Measurements from ENCODE around the gene FEM1B.

The FEM1B gene

GRCh38 chr15:68298336-68298735 is 20.8 kb downstream of the FEM1B start:
- Mint-ChIP-seq H3K4me1 (peaks cover 6% of the 10 kb centered on the region), H3K4me3 (no peak overlapping the region), H3K27me3 (ENCODE audit: low read depth) (no peaks in the 10 kb centered on the region), H3K9me3 (no peaks in the 10 kb centered on the region), H3K36me3 (ENCODE audit: low read depth) (peaks cover 38% of the 10 kb centered on the region), H3K27ac (no peak overlapping the region)
- no peak for TF ChIP-seq CTCF (IDR thresholded peaks at IDR 0.05; ENCODE audit: unreplicated experiment in 3 of 3)

GRCh38 chr15:68298882-68299381 is 21.4 kb downstream of the FEM1B start:
- no peak for TF ChIP-seq CTCF (IDR thresholded peaks at IDR 0.05; ENCODE audit: unreplicated experiment in 3 of 3)
- Mint-ChIP-seq H3K4me3 (no peak overlapping the region), H3K4me1 (peaks cover 8% of the 10 kb centered on the region), H3K36me3 (ENCODE audit: low read depth) (peaks cover 32% of the 10 kb centered on the region), H3K27ac (no peak overlapping the region), H3K27me3 (ENCODE audit: low read depth) (no peaks in the 10 kb centered on the region), H3K9me3 (no peaks in the 10 kb centered on the region)

- H3K27me3 Mint-ChIP-seq (ENCODE audit: low read depth) = no peaks in the 10 kb centered on the region
- H3K9me3 Mint-ChIP-seq = no peaks in the 10 kb centered on the region
- H3K4me3 Mint-ChIP-seq = no peak overlapping the region
- H3K36me3 Mint-ChIP-seq (ENCODE audit: low read depth) = peaks cover 28% of the 10 kb centered on the region
- H3K4me1 Mint-ChIP-seq = peaks cover 12% of the 10 kb centered on the region
- H3K27ac Mint-ChIP-seq = no peak overlapping the region
- no peak for TF ChIP-seq CTCF (IDR thresholded peaks at IDR 0.05; ENCODE audit: unreplicated experiment in 3 of 3)
Observed at GRCh38 chr15:68299436-68299835, 21.9 kb downstream of the FEM1B start.

GRCh38 chr15:68300115-68300940 is 22.8 kb downstream of the FEM1B start:
- H3K36me3 Mint-ChIP-seq (ENCODE audit: low read depth) = peaks cover 21% of the 10 kb centered on the region
- peaks cover 14% of the 10 kb centered on the region for H3K4me1 Mint-ChIP-seq
- H3K9me3 Mint-ChIP-seq = no peaks in the 10 kb centered on the region
- no peaks in the 10 kb centered on the region for H3K27me3 Mint-ChIP-seq (ENCODE audit: low read depth)
- no peak overlapping the region for H3K4me3 Mint-ChIP-seq
- no peak for TF ChIP-seq CTCF (IDR thresholded peaks at IDR 0.05; ENCODE audit: unreplicated experiment in 3 of 3)
- H3K27ac Mint-ChIP-seq = no peak overlapping the region

- no peak for TF ChIP-seq CTCF (IDR thresholded peaks at IDR 0.05; ENCODE audit: unreplicated experiment in 3 of 3)
- Mint-ChIP-seq H3K4me3 (no peak overlapping the region), H3K27ac (no peak overlapping the region), H3K36me3 (ENCODE audit: low read depth) (peaks cover 11% of the 10 kb centered on the region), H3K9me3 (no peaks in the 10 kb centered on the region), H3K27me3 (ENCODE audit: low read depth) (peaks cover 1% of the 10 kb centered on the region), H3K4me1 (peaks cover 15% of the 10 kb centered on the region)
Observed at GRCh38 chr15:68301301-68301700, 23.8 kb downstream of the FEM1B start.

GRCh38 chr15:68302729-68303128 is 25.2 kb downstream of the FEM1B start:
- Mint-ChIP-seq H3K27me3 (ENCODE audit: low read depth) (peaks cover 3% of the 10 kb centered on the region), H3K4me3 (no peak overlapping the region), H3K9me3 (no peaks in the 10 kb centered on the region), H3K27ac (no peak overlapping the region), H3K36me3 (ENCODE audit: low read depth) (peaks cover 3% of the 10 kb centered on the region), H3K4me1 (peaks cover 26% of the 10 kb centered on the region)
- no peak for TF ChIP-seq CTCF (IDR thresholded peaks at IDR 0.05; ENCODE audit: unreplicated experiment in 3 of 3)
